Peyer's patch (tissue), 4 donors: ENCODE measurements around the gene DDX19B. TPM values are rescaled to one million over a fixed set of nuclear protein-coding genes. Genes with fewer than 3 reads are reported as not detected.
"Not testable (repeated sequence)": the region's sequence is repeated elsewhere in the genome, so short reads cannot be mapped to it uniquely, and the experiment has no call there.

Experiments
- DNase-seq, 3 donors: peaks; one replicate each; pipeline ENCODE4 v3.0.0-alpha.2; 2017 to 2019
- H3K27ac ChIP-seq, 4 donors: fragments of 200-600 bp; sonication (generic); one replicate each; pipeline ENCODE4 v1.5.1; 2016 to 2019
- H3K27me3 ChIP-seq, 2 donors: fragments of 200-600 bp; sonication (generic); one replicate each; pipeline ENCODE4 v1.5.1; 2019
- H3K36me3 ChIP-seq, 3 donors: fragments of 200-600 bp; sonication (generic); one replicate each; pipeline ENCODE4 v1.5.1; 2016 to 2019
- H3K4me1 ChIP-seq, 4 donors: fragments of 200-600 bp; sonication (generic); one replicate each; pipeline ENCODE4 v1.5.1; 2016 to 2019
- H3K4me3 ChIP-seq, 4 donors: fragments of 200-600 bp; sonication (generic); 1 replicate in 3 of 4; 2 replicates in 1 of 4; pipeline ENCODE4 v1.5.1; 2016 to 2019; ENCODE audit warnings: mild to moderate bottlenecking in 1 of 4
- H3K9me3 ChIP-seq, 4 donors: fragments of 200-600 bp; sonication (generic); one replicate each; pipeline ENCODE4 v1.5.1; 2016 to 2019; ENCODE audit warnings: mild to moderate bottlenecking in 1 of 4
- CTCF ChIP-seq, 6 experiments: fragments of 450-650 bp in 4 of 6; fragments of 200-600 bp in 2 of 6; sonication (generic) in 1 of 6; IDR thresholded peaks; one replicate each; pipeline ENCODE4 v1.5.1; 2017 to 2019; ENCODE audit warnings: antibody characterized with exemption in 6 of 6, mild to moderate bottlenecking in 3 of 6, moderate library complexity in 1 of 6
- POLR2A ChIP-seq, 2 donors: fragments of 450-650 bp; IDR thresholded peaks; one replicate each; pipeline ENCODE4 v1.5.1; 2017; ENCODE audit warnings: antibody characterized with exemption in 2 of 2, mild to moderate bottlenecking in 2 of 2, moderate library complexity in 2 of 2
- total RNA-seq, 4 donors: library from RNA; depleted of rRNA; stranded (reverse); fragments of >200 nt; gene quantifications; one replicate each; pipeline ENCODE4 v1.1.0, GENCODE V29; 2016

Gene DDX19B
- total RNA-seq, 4 donors from 2014 or later = 26.2 to 53.4 (median 42.1) TPM

GRCh38 chr16:70306880-70307279 lies 7.9 kb downstream of the DDX19B start:
- H3K27ac ChIP-seq = no peak overlapping the region
- H3K4me3 ChIP-seq = no peak overlapping the region
- peaks cover 0 to 4% (median 0%) of the 10 kb centered on the region in 4 donors for H3K4me1 ChIP-seq
- DNase-seq = no peak
- peaks cover 0 to 5% (median 0%) of the 10 kb centered on the region in 3 donors for H3K36me3 ChIP-seq
- no peak for TF ChIP-seq CTCF (IDR thresholded peaks at IDR 0.05)
- TF ChIP-seq POLR2A (IDR thresholded peaks at IDR 0.05) = no peak
- H3K9me3 ChIP-seq = no peaks in the 10 kb centered on the region
- no peaks in the 10 kb centered on the region for H3K27me3 ChIP-seq

GRCh38 chr16:70307726-70308125 lies 8.7 kb downstream of the DDX19B start:
- H3K36me3 ChIP-seq, H3K27me3 ChIP-seq, H3K27ac ChIP-seq, H3K4me3 ChIP-seq, H3K9me3 ChIP-seq, DNase-seq, H3K4me1 ChIP-seq: not testable (repeated sequence)

- Histone ChIP-seq H3K27ac (no peak overlapping the region), H3K4me1 (no peaks in the 10 kb centered on the region), H3K9me3 (no peaks in the 10 kb centered on the region), H3K36me3 (peaks cover 0 to 83% (median 0%) of the 10 kb centered on the region in 3 donors), H3K27me3 (no peaks in the 10 kb centered on the region), H3K4me3 (no peak overlapping the region)
- no peak for DNase-seq
- TF ChIP-seq CTCF (IDR thresholded peaks at IDR 0.05) (no peak), POLR2A (IDR thresholded peaks at IDR 0.05) (no peak)
Observed at GRCh38 chr16:70320121-70320520, 21.1 kb downstream of the DDX19B start.

GRCh38 chr16:70324998-70325747 lies 26.2 kb downstream of the DDX19B start:
- no peak for DNase-seq
- Histone ChIP-seq H3K27ac (no peak overlapping the region), H3K4me3 (no peak overlapping the region), H3K36me3 (peaks cover 0 to 85% (median 0%) of the 10 kb centered on the region in 3 donors), H3K9me3 (no peaks in the 10 kb centered on the region), H3K4me1 (no peaks in the 10 kb centered on the region), H3K27me3 (no peaks in the 10 kb centered on the region)
- TF ChIP-seq CTCF (IDR thresholded peaks at IDR 0.05) (no peak), POLR2A (IDR thresholded peaks at IDR 0.05) (no peak)

- H3K27ac ChIP-seq = no peak overlapping the region
- no peaks in the 10 kb centered on the region for H3K27me3 ChIP-seq
- H3K36me3 ChIP-seq = peaks cover 0 to 88% (median 0%) of the 10 kb centered on the region in 3 donors
- H3K9me3 ChIP-seq = no peaks in the 10 kb centered on the region
- no peak overlapping the region for H3K4me3 ChIP-seq
- TF ChIP-seq CTCF (IDR thresholded peaks at IDR 0.05) = no peak
- no peak for TF ChIP-seq POLR2A (IDR thresholded peaks at IDR 0.05)
- no peak for DNase-seq
- no peaks in the 10 kb centered on the region for H3K4me1 ChIP-seq
Observed at GRCh38 chr16:70331091-70331490, 32.1 kb downstream of the DDX19B start.

- no peaks in the 10 kb centered on the region for H3K27me3 ChIP-seq
Observed at GRCh38 chr16:70331588-70332358, 32.8 kb downstream of the DDX19B start.

GRCh38 chr16:70332728-70333127 lies 33.7 kb downstream of the DDX19B start:
- not testable (repeated sequence) for H3K4me1 ChIP-seq, H3K9me3 ChIP-seq, DNase-seq, H3K4me3 ChIP-seq, H3K27me3 ChIP-seq, H3K27ac ChIP-seq
- peaks cover 0 to 81% (median 0%) of the 10 kb centered on the region in 3 donors for H3K36me3 ChIP-seq

More at GRCh38 chr16:70331588-70332358, 32.8 kb downstream of the DDX19B start:
- TF ChIP-seq POLR2A (IDR thresholded peaks at IDR 0.05) (no peak), CTCF (IDR thresholded peaks at IDR 0.05) (peak in 4 of 6 experiments; percentile 32 to 34 (median 34))
- no peaks in the 10 kb centered on the region for H3K9me3 ChIP-seq
- H3K4me3 ChIP-seq = no peak overlapping the region
- H3K4me1 ChIP-seq = no peaks in the 10 kb centered on the region
- peaks cover 0 to 88% (median 0%) of the 10 kb centered on the region in 3 donors for H3K36me3 ChIP-seq
- no peak for DNase-seq
- no peak overlapping the region for H3K27ac ChIP-seq
